Measurements from ENCODE around the gene SGPL1. TPM values are rescaled to one million over a fixed set of nuclear protein-coding genes. Genes with fewer than 3 reads are reported as not detected.

The SGPL1 gene
- total RNA-seq, 3 donors from 2014 or later (not counting 1 experiment from before 2014, with no cell fraction given): 33.7 to 48.4 (median 47.8) TPM

GRCh38 chr10:70903262-70903921, 87.6 kb downstream of the SGPL1 start:
- Histone ChIP-seq H3K9me3 (ENCODE audit: control insufficient read depth, insufficient read depth, low read length) (no peaks in the 10 kb centered on the region), H3K36me3 (ENCODE audit: control insufficient read depth, insufficient read depth, low read length) (no peaks in the 10 kb centered on the region), H3K4me3 (ENCODE audit: low read length) (no peak overlapping the region), H3K4me1 (ENCODE audit: control insufficient read depth, insufficient read depth, low read length) (no peaks in the 10 kb centered on the region), H3K27ac (ENCODE audit: low read length) (no peak overlapping the region), H3K27me3 (ENCODE audit: control insufficient read depth, insufficient read depth, low read length) (no peaks in the 10 kb centered on the region)
- H3K27ac Mint-ChIP-seq: no peak overlapping the region
- WGBS (ENCODE audit: insufficient coverage): 67% methylated on average over 14 of the region's 14 CpGs
- peak in 2 of 3 donors; percentile 21 to 50 for ATAC-seq
- no peaks in the 10 kb centered on the region for H3K36me3 Mint-ChIP-seq
- peak in 1 of 2 donors; percentile 51 for DNase-seq
- TF ChIP-seq CTCF (IDR thresholded peaks at IDR 0.05): peak; percentile 67
- H3K4me3 Mint-ChIP-seq: no peak overlapping the region
- H3K9me3 Mint-ChIP-seq: no peaks in the 10 kb centered on the region
- H3K4me1 Mint-ChIP-seq: peaks cover 0 to 4% of the 10 kb centered on the region in 2 donors
- H3K27me3 Mint-ChIP-seq (ENCODE audit: low read depth in 2 of 2): peaks cover 0 to 4% of the 10 kb centered on the region in 2 donors
- intact Hi-C loops (cut with micrococcal nuclease): no loop called here

- DNase-seq: no peak
These were observed 89.6 kb downstream of the SGPL1 start for GRCh38 chr10:70905071-70906021.

GRCh38 chr10:70906031-70906783, 90.5 kb downstream of the SGPL1 start:
- Mint-ChIP-seq H3K27me3 (ENCODE audit: low read depth in 2 of 2) (peaks cover 0 to 11% of the 10 kb centered on the region in 2 donors), H3K4me3 (no peak overlapping the region), H3K9me3 (no peaks in the 10 kb centered on the region), H3K27ac (no peak overlapping the region), H3K36me3 (no peaks in the 10 kb centered on the region), H3K4me1 (peaks cover 0 to 4% of the 10 kb centered on the region in 2 donors)
- ATAC-seq: no peak
- intact Hi-C loops (cut with micrococcal nuclease): no loop called here
- no peak for TF ChIP-seq CTCF (IDR thresholded peaks at IDR 0.05)
- WGBS (ENCODE audit: insufficient coverage): 78% methylated on average over 5 of the region's 5 CpGs
- H3K9me3 ChIP-seq (ENCODE audit: control insufficient read depth, insufficient read depth, low read length): no peaks in the 10 kb centered on the region
- H3K36me3 ChIP-seq (ENCODE audit: control insufficient read depth, insufficient read depth, low read length): no peaks in the 10 kb centered on the region
- no peak overlapping the region for H3K4me3 ChIP-seq (ENCODE audit: low read length)
- H3K27me3 ChIP-seq (ENCODE audit: control insufficient read depth, insufficient read depth, low read length): no peaks in the 10 kb centered on the region
- DNase-seq: no peak
- no peaks in the 10 kb centered on the region for H3K4me1 ChIP-seq (ENCODE audit: control insufficient read depth, insufficient read depth, low read length)
- H3K27ac ChIP-seq (ENCODE audit: low read length): no peak overlapping the region

More at GRCh38 chr10:70905071-70906021, 89.6 kb downstream of the SGPL1 start:
- no peak for TF ChIP-seq CTCF (IDR thresholded peaks at IDR 0.05)
- Histone ChIP-seq H3K4me3 (ENCODE audit: low read length) (no peak overlapping the region), H3K4me1 (ENCODE audit: control insufficient read depth, insufficient read depth, low read length) (no peaks in the 10 kb centered on the region), H3K36me3 (ENCODE audit: control insufficient read depth, insufficient read depth, low read length) (no peaks in the 10 kb centered on the region), H3K9me3 (ENCODE audit: control insufficient read depth, insufficient read depth, low read length) (no peaks in the 10 kb centered on the region), H3K27me3 (ENCODE audit: control insufficient read depth, insufficient read depth, low read length) (no peaks in the 10 kb centered on the region), H3K27ac (ENCODE audit: low read length) (no peak overlapping the region)
- intact Hi-C loops (cut with micrococcal nuclease): no loop called here
- Mint-ChIP-seq H3K4me1 (peaks cover 0 to 4% of the 10 kb centered on the region in 2 donors), H3K27me3 (ENCODE audit: low read depth in 2 of 2) (peaks cover 0 to 11% of the 10 kb centered on the region in 2 donors), H3K4me3 (no peak overlapping the region), H3K27ac (no peak overlapping the region), H3K36me3 (no peaks in the 10 kb centered on the region), H3K9me3 (no peaks in the 10 kb centered on the region)
- 84% methylated on average over 27 of the region's 27 CpGs for WGBS (ENCODE audit: insufficient coverage)
- ATAC-seq: no peak

Data from natural killer cell (primary cell).